C4-2B (cell line): ENCODE measurements around the gene NKD1.

Experiments
- H3K27ac ChIP-seq: fragments of 450-650 bp; 2 replicates; pipeline ENCODE4 v1.5.1; 2017
- ZFX ChIP-seq: fragments of 450-650 bp; IDR thresholded peaks from 2 replicates; pipeline ENCODE4 v1.6.1; 2017
- TF ChIP-seq, protein P1 (sequence below): fragments of 450-650 bp; conservative IDR thresholded peaks from 2 replicates; pipeline ENCODE4 v1.5.1; 2017; ENCODE audit warnings: mild to moderate bottlenecking

The NKD1 gene

GRCh38 chr16:50528820-50529219 lies 19.4 kb upstream of the NKD1 start:
- H3K27ac ChIP-seq, result no peak overlapping the region

DNA sequence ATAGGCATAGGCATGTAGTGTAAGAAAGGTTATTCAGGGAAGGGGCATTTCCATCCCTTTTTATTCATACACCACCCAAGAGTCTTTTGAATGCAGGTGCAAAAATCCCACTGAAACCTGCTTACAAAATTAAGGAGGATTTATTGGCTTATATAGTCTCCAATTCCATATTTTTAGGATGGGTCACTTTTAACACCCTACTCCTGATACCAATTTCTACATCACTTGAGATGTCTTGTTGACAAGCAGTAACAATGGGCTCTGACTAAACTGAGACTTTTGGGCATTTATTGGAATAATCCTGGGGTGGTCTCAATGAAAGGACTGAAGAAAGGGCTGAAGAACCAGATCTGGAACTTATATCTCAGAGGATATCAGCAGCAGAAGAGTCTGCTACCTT lies 18.9 kb upstream of the NKD1 start:
- TF ChIP-seq, protein P1, sequence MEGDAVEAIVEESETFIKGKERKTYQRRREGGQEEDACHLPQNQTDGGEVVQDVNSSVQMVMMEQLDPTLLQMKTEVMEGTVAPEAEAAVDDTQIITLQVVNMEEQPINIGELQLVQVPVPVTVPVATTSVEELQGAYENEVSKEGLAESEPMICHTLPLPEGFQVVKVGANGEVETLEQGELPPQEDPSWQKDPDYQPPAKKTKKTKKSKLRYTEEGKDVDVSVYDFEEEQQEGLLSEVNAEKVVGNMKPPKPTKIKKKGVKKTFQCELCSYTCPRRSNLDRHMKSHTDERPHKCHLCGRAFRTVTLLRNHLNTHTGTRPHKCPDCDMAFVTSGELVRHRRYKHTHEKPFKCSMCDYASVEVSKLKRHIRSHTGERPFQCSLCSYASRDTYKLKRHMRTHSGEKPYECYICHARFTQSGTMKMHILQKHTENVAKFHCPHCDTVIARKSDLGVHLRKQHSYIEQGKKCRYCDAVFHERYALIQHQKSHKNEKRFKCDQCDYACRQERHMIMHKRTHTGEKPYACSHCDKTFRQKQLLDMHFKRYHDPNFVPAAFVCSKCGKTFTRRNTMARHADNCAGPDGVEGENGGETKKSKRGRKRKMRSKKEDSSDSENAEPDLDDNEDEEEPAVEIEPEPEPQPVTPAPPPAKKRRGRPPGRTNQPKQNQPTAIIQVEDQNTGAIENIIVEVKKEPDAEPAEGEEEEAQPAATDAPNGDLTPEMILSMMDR, result no peak
- no peak for TF ChIP-seq ZFX

More at GRCh38 chr16:50528820-50529219, 19.4 kb upstream of the NKD1 start:
- TF ChIP-seq ZFX, result no peak
- TF ChIP-seq, protein P1, result no peak

DNA sequence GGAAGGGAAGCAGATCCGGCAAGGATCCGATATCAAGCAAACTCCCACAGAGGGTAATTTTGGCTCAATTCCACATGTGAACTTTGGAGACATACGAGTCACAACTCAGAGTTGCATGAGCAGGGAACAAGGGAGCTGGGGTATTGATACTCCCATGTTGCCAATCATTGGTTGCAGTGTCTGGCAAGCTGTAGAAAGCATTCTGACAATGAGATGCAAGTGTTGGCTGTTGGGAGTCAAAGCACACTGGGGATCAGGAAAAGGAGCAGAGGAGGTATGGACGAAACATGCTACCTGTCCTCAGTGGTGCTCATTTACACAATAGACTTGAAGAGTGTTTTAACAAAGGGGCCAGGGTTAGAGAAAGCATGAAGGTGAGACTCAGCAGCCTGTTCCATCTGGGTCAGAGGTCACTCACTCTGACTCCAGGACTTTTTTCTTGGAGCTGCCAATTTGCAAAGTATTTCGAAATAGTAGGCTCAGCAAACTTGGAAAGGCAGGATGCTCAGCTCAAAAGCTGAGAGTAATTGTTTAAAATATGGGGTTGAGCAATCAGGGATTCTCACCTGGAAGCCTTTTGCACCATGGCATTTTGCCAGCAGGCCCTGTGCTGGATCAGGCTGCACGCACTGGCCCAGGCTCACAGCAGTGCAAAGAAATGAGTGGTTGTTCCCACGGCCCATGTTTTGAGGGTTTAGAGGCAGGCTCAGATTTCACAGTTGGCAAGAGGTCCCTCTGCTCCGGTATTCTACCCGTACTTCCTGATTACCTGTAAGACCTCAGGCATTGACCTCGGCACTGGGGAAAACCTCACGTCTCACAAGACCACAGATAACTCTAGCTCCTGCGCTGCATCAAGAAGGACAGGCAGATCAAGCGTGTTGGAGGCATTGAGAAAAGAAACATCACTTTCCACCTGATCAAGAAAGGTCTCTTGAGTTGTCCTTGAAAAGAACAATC lies 17.6 kb upstream of the NKD1 start:
- TF ChIP-seq, protein P1, result no peak
- no peak for TF ChIP-seq ZFX
- H3K27ac ChIP-seq, result peak overlapping the region; percentile 74

More for the DNA sequence above, 18.9 kb upstream of the NKD1 start:
- no peak overlapping the region for H3K27ac ChIP-seq

- TF ChIP-seq, protein P1, result no peak
- no peak for TF ChIP-seq ZFX
- H3K27ac ChIP-seq, result peak overlapping the region; percentile 74
Observed at GRCh38 chr16:50531359-50531758, 16.8 kb upstream of the NKD1 start.

DNA sequence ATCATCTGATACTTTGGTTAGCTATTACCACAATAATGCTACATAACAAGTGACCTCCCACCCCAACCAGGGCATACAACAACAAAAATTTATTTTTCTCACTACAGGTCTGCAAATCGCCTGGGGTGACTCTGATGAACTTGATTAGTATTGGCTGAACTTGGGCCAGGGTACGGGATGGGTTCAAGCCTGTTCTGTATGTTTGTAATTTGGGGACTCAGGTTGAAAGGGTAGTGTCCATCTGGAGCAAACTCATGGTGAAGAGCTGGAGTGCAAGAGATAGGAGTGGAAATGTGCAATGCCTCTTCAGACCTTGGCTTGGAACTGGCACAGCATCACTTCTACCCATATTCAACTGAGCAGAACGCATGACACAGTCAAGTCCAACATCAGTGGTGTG lies 16.3 kb upstream of the NKD1 start:
- TF ChIP-seq ZFX, result no peak
- TF ChIP-seq, protein P1, result no peak

GRCh38 chr16:50532576-50532975 lies 15.6 kb upstream of the NKD1 start:
- TF ChIP-seq ZFX, result no peak
- TF ChIP-seq, protein P1, result no peak
- no peak overlapping the region; the same call in 1 of the 2 replicates for H3K27ac ChIP-seq

More for the DNA sequence above, 16.3 kb upstream of the NKD1 start:
- H3K27ac ChIP-seq, result peak overlapping the region; percentile 74; the same call in 1 of the 2 replicates

- H3K27ac ChIP-seq, result no peak overlapping the region
- TF ChIP-seq ZFX, result no peak
- TF ChIP-seq, protein P1, result no peak
Observed at GRCh38 chr16:50533317-50533716, 14.9 kb upstream of the NKD1 start.
